ENCODE data around the gene NRG4.
"Not testable (repeated sequence)": the region's sequence is repeated elsewhere in the genome, so short reads cannot be mapped to it uniquely, and the experiment has no call there.

NRG4 gene

DNA sequence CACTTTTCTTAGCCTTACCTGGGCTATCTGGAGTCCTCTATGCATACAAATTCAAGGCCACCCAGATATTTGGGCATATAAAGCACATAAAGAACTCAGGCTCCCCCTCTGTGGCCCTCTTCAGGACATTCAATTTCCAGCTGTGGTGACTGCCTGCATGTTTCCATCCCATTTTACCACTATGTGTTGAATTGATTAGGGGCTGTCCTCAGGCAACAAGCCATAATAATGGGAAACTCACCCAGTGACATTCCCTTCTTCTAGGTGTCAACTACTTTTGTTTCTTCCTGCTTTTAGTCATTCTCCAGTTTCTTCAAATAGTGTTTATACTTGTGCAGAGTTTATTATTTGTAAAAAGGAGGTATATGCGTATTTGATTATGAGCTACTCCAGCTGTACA, 18.0 kb downstream of the NRG4 start:
- no peak for DNase-seq

DNA sequence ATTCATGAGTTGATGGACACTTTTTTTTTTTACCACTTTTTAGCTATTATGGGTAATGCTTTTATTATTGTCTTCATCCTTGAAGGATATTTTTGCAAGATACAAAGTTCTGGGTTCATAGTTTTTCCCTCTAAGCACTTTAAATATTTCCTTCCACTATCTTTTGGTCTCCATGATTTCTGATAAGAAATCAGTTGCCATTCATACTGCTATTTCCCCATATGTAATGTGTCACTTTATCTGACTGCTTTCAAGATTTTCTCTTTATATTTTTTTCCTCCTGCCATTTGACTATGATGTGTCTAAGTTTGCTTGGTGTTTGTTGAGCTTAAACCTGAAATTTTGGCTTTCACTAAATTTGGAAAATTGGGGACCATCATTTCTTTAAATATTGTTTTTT, 19.3 kb downstream of the NRG4 start:
- DNase-seq: no peak

DNA sequence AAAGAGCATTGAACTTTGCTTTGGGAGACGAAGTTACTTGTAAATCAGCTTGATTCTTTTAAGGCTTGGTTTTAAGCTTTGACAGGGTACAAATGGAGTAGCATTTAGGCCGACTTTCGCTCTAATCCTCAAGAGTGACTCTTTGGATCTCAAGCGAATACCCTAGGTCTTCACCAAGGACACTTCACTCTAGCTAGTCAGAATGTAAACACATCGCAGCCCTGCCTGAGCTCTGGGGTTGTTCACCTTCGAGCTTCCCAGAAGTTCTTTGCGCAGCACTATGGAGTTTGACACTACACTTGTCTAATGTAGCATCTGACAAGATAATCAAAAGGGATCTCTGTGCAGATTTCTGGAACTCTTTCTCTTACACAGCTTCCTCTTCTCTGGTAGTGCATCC, 22.3 kb downstream of the NRG4 start:
- no peak for DNase-seq

DNA sequence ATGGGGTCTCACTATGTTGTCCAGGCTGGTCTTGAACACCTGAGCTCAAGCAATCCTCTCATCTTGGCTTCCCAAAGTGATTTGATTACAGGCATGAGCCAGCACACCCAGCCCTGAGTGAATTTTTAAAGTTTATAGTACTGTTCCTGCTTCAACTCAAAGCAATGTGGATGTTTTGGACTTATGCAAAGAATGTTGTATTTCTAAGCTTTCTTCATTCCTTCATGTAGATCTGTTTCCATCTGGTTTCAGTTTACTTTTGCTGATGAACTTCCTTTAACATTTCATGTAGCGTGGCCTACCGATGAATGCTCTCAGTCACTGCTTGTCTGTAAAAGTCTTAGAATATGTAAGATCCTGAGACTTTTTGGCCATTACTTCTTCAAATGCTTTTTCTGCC, 23.2 kb downstream of the NRG4 start:
- DNase-seq: no peak

DNA sequence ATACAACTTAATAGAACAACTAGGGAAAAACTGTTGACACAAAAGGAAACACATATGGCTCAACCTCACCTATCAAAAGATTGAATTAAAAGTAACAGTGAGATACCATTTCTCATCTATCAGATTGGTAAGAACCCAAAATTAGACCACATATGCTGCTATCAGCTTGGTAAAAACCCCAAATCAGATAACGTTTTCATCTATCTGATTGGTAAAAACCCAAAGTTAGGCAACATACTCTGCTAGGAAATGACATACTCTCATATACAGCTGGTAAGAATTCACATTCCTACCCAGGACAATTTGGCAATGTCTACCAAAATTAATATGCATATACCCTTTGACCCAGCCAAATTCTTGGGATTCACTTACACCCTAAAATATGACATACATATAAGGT, 26.3 kb downstream of the NRG4 start:
- no peak for DNase-seq

DNA sequence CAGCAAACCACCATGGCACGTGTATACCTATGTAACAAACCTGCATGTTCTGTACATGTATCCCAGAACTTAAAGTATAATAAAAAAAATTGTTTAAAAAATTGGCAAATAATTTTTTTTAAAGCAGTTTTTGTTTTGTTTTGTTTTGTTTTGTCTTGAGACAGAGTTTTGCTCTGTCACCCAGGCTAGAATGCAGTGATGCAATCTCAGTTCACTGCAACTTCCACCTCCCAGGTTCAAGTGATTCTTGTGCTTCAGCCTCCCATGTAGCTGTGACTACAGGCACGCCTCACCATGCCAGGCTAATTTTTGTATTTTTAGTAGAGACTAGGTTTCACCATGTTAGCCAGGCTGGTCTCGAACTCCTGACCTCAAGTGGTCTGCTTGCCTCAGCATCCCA, 27.5 kb downstream of the NRG4 start:
- DNase-seq: not testable (repeated sequence)

DNA sequence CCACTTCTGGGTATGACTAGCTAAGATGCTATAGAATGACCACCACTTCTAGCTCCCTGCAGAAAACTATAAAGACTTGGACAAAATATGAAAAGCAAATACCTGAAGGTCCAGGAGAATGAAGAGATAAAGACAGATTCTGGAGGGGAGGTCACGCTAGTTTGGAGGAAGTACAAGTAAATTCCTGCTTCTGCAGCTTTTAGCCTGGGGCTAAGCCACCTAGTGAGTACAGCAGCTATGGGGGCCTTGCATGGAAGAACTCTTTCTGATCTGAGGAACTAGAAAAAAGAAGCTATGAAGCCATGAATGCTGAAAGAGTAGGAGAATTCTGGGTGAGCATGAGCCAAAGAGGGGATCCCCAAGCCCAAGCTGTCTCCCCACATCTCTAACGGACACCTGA, 29.8 kb downstream of the NRG4 start:
- no peak for DNase-seq

DNA sequence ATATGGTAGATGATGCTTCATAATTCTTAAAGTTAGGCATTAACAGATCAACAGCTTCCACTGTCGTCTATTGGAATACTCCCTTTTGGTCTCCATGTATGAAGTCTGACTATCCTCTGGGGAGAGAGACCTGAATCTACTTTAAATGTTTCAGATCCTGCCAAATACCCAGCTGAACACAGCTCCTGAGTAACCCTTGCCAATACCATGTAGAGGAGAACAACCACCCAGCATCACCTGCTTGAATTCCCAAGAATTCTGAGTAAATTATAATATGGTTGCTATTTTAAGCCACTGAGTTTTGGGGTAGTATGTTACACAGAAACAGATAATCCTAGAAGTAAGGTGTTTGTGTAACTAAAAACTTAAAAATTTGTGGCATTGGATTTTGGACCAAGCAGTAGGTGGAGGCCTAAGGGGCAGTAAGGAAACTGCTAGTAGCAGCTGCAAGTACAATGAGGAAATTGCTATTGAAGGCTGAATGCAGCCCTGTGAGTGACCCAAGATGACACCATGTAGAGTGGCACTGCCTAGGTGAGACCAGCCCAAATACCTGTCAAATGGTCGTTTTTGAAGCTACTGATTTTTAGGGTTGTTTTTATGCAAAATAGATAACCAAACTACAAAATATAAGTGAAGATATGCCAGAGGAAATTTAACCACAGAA, 30.9 kb downstream of the NRG4 start:
- DNase-seq: no peak

DNA sequence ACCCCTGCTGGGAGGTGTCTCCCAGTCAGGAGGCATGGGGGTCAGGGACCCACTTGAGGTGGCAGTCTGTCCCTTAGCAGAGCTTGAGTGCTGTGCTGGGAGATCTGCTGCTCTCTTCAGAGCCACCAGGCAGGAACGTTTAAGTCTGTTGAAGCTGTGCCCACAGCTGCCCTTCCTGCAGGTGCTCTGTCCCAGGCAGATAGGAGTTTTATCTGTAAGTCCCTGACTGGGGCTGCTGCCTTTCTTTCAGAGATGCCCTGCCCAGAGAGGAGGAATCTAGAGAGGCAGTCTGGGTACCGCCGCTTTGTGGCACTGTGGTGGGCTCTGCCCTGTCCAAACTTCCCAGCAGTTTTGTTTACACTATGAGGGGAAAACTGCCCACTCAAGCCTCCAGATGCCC, 35.5 kb downstream of the NRG4 start:
- not testable (repeated sequence) for DNase-seq

DNA sequence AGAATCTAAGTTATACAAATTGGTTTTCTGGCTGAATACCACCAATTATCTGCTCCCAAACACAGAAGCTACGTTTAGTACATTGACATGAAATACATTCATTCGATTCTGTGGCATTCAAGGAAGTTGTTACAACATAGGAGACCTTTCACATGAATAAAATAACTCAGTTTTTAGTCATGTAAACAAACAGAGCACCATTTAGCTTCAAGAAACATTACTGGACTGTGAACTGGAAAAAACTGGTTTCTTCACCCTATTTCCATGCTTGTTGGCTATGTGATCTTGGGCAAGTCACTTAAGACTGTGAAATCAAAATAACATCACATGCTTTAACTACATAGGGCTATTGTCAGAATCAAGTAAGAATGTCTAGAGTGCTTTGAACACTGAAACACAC, 46.2 kb downstream of the NRG4 start:
- no peak for DNase-seq

DNA sequence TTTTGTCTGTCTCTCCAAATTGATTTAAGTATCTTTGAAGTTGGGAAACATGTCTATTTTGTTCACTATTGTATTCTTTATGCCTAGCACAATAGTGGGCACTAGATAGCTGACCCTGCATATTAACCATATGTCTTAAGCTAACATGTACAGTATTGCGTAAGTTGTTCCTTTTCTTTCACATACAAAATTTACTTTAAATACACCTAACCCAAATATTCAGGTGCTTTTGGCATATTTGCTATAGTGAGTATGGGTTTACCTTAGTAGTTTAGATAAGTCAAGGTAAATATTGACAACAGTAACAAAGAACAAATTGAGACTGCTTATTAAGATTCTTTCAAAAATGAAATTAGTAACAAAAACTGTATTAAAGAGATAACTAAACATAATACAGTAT, 50.9 kb downstream of the NRG4 start:
- no peak for DNase-seq

DNA sequence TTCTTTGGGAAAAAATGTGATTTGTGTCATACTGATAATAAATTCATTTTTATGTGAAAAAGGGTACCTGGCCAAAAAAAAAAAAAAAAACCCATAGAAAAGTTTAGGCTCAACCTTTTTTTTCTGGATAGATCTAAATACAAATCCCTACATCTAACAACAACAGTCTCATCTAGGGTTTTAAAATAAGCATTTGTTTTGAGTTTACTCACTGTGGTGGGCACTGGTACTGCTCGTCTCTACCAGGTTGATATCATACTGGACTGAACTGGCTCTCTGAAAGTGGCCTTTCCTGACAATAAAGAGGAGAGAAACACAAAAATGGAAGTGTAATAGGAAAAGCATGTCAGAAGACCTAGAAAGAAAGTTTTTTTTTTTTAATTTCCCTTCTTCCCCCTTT, 56.5 kb downstream of the NRG4 start:
- DNase-seq: no peak

DNA sequence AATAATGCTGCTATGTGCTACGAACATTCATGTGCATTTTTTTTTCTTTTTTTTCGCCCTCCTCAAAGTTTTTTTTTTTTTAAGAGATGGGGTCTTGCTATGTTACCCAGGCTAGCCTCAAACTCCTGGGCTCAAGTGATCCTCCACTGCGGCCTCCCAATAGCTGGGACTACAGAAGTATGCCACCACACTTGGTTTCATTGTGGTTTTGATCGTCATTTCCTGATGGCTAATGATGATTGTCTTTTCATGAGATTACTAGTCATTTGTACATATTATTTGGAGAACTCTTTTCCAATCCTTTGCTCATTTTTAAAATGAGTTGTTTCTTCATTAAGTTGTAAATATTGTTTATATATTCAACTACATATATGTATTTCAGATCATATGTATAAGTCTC, 59.7 kb downstream of the NRG4 start:
- no peak for DNase-seq

DNA sequence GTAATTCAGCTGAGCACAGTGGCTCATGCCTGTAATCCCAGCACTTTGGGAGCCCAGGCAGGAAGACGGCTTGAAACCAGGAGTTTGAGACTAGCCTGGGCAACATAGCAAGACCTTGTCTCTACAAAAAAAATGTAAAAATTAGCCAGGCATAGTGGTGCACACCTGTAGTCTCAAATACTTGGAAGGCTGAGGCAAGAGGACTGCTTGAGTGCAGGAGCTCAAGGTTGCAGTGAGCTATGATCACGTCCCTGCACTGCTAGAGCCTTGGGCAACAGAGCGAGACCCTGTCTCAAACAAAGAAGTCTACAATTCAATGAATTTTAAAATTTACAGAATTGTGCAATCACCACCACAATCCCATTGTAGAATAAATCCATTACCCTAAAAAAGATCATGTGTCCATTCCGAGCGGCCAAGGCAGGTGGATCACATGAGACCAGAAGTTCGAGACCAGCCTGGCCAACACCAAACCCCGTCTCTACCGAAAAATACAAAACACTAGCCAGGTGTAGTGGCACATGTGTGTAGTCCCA, 63.4 kb downstream of the NRG4 start:
- no peak for DNase-seq

DNA sequence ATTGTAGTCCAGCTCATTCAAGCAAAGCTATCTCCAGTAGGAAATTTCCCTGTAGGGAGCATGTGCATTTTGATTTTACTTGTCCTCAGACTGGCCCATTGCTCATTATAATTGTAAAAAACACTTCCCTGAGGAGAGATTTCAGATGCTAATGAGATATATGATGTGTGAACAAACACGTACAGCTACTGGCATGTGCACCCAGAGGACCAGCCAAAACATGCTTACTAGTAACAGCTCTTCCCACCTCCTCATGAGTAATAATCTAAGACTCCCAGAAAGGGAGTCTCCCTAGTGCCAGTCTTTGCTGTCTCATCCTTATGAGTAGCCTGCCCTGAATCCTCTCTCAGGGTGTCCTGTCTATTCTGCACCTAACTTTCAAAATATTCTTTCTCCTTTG, 65.1 kb downstream of the NRG4 start:
- no peak for DNase-seq

DNA sequence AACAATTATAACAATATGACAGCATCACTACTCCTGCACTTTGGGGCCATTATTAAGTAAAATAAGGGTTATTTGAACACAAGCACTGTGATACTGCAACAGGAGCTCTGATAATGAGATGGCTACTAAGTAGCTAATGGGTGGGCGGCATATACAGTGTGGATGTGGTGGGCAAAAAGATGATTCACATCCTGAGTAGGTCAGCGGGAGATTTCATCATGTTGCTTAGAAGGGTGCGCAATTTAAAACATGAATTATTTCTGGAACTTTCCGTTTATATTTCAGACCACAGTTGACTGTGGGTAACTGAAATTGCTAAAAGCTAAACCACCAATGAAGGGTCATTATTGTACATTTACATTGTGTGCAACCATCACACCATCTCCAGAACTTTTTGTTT, 66.3 kb downstream of the NRG4 start:
- no peak for DNase-seq

DNA sequence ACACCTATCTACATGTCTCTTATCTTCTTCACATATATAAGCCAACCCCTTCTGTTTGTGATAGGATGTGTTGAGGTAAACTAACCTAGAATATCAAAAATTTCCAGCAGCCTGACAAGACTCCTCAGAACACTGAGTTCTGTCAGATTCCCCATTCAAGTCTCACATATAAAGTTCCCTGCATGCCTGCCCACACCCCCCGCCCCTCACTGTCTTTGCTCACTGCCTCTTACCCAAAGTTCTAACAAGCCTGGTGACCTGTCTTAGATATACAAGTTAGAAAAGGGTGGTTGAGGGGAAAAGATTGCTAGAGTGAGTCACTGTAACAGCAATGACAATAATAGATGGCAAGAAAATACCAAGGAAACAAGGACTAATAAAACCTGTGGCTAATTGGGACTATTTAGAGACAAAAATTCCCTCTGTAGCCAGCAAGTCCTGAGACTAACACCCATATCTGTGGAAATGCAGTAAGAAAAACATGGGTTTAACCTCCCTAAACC, 68.5 kb downstream of the NRG4 start:
- no peak for DNase-seq

DNA sequence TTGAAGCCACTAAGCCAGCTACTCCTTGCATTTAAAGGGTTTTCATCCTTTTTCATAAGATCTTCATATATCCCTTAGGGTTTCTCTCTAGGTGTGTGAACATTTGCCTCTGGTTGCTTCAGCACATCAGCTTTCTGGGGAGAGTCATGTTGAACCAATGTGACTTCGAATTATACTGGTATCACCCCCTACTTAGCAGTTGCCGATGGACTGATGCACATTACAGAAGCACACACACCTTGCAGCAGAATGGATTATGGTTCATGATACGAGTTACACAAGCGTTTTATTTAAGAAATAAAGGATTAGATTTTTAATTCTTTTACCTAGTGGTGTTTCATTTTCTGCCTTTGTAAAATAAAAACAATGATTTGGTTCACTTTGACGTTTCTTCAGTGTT, 69.0 kb downstream of the NRG4 start:
- no peak for DNase-seq

DNA sequence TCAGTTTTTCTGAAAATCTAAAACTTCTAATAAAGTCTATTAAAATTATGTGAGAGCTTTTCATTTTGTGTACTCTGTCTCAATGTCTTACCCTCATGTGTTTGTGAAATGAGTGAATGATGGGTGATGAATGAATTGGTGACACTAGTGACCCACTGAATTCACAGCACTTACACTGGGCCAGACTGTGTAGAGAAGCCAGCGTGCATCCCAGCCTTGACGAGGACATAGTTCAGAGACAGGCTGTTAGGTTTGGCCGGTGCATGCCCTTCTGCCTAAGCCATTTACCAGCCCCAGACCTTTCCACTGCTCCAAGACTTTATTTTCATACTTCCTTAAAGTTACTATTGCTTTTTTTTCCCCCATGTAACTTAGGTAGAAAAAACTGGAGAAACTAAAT, 69.8 kb downstream of the NRG4 start:
- DNase-seq: no peak

DNA sequence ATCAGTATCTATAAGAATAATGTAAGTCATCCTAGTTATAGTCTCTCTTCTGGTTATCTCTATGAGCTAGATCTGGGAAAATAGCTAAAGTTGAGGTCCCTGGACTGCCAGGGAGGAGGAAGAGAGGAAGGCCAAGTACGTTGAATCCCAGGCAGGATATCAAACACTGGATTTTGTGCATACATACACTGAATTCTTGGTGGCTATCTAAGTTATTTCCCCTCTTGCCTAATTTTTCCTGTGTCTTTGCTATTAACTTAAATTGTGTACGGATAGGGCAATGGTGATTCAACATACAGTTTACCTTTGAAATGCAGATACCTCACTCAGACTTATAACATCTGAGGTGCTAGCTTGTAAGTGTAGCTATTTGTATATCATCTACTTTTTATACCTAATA, 81.4 kb downstream of the NRG4 start:
- no peak for DNase-seq

DNA sequence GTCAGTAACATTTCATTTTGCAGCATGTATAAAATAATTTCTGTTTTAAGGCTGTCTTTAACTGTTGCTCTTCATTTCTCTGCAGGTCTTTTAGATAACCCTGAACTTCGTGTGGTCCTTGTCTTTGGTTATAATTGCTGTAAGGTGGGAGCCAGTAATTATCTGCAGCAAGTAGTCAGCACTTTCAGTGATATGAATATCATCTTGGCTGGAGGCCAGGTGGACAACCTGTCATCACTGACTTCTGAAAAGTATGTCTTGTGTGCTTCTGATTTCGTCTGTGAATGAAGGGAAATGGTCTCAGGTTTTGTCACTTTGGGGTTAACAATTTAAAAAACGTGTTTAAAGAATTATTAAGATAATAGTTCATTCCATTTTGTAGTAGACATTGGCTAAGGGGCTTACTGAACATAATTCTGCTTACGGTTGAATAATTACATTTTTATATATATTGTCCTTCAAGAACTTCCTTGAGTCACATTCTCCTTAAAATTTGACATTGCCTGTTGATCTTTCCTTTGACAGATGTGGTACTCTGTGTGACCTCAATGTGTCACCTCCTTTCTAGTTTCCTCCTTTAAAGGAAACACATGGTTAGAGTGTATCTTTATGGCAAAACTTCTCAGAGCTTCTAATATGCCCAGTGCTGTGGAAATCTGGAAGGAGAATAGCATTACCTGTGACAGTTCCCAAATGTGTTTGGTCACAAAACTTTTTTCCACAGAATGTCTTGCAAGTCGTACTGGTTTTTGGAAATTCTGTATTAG, 82.2 kb downstream of the NRG4 start:
- DNase-seq: no peak

DNA sequence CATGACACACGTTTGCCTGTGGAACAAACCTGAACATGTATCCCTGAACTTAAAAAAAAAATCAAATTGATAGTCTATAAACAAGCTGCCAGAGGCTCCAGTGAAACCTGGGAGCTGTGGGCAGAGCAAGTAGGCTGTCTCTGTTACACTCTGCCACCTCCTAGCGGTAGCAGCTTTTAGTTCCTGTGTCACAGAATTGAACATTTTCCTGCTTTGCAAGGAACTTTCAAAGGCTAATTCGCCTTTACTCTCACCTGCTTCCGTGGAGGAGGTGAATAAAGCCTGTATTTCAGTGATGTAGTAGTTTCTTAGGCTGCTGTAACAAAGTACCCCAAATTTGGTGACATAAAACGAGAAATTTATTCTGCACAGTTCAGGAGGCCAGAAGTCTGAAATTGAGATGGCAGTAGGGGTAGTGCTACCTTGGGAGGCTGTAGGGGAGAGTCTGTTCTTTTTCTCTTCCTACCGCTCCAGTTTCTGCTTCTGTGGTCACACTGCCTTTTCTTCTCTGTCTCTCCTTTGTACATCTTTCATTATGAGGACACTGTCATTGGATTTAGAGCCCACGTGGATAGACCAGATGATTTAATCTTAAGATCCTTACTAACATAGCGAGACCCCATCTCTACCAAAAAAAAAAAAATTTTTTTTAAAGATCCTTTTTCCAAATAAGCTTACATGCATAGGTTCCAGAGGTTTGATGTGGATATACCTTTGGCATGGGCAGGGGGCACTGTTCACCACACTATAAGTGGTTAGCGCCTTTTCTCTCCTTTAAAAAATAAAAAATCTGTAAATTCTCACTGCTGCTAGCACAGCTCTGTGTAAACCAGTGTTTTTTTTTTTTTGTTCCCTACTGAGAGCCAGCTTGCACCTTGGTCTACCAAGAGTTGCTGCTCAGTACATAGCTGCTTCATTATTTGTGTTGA, 83.3 kb downstream of the NRG4 start:
- DNase-seq: no peak

DNA sequence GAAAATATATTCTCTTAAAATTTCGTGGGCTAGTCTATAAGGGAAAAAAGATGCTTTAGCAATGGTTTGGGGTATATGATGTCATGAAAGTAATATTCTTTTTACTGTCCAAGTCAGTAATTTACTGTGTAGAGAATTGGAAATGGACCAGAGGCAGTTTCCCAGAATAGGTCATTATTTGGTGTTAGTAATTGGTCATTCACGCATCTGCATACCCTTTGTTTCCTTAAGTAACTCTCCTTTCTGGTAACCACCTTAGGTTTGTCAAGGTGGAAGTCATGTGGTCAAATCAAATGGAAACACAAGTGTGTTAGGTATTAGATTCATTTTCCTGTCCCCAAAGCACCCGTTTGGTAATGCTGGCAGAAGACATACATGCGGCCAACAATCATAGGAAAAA, 84.6 kb downstream of the NRG4 start:
- DNase-seq: no peak

Data from right kidney (tissue), 1 donor.